ENCODE data around the gene OR1I1. TPM values are rescaled to one million over a fixed set of nuclear protein-coding genes. Genes with fewer than 3 reads are reported as not detected.

Gene OR1I1
- total and polyA plus RNA-seq, 4 donors = 0.13 TPM; not detected in 3

- intact Hi-C loops (cut with DNase I) = no loop called here
- Histone ChIP-seq H3K4me1 (ENCODE audit: control insufficient read depth in 1 of 2, insufficient read depth in 2 of 2, low read length in 2 of 2) (no peaks in the 10 kb centered on the region), H3K9me3 (ENCODE audit: control insufficient read depth, low read length) (no peaks in the 10 kb centered on the region), H3K4me3 (ENCODE audit: low read length in 2 of 2) (no peak overlapping the region), H3K36me3 (ENCODE audit: control insufficient read depth in 1 of 2, insufficient read depth in 2 of 2, low read length in 1 of 2) (peaks cover 2 to 5% of the 10 kb centered on the region in 2 donors), H3K27ac (ENCODE audit: low read depth in 1 of 2, low read length in 2 of 2) (no peak overlapping the region), H3K27me3 (ENCODE audit: control insufficient read depth in 1 of 2, insufficient read depth in 2 of 2, low read length in 1 of 2) (no peaks in the 10 kb centered on the region)
- ATAC-seq (ENCODE audit: low FRiP score) = no peak
- DNase-seq = peak in 1 of 2 donors; percentile 20
- WGBS, 2 donors = 95% methylated on average over 20 of the region's 20 CpGs
Observed at GRCh38 chr19:15118789-15119494, 36.9 kb downstream of the OR1I1 start.

GRCh38 chr19:15120135-15121026 lies 38.4 kb downstream of the OR1I1 start:
- Histone ChIP-seq H3K4me3 (ENCODE audit: low read length in 2 of 2) (no peak overlapping the region), H3K9me3 (ENCODE audit: control insufficient read depth, low read length) (no peaks in the 10 kb centered on the region), H3K4me1 (ENCODE audit: control insufficient read depth in 1 of 2, insufficient read depth in 2 of 2, low read length in 2 of 2) (no peaks in the 10 kb centered on the region), H3K36me3 (ENCODE audit: control insufficient read depth in 1 of 2, insufficient read depth in 2 of 2, low read length in 1 of 2) (peaks cover 2 to 5% of the 10 kb centered on the region in 2 donors), H3K27ac (ENCODE audit: low read depth in 1 of 2, low read length in 2 of 2) (no peak overlapping the region), H3K27me3 (ENCODE audit: control insufficient read depth in 1 of 2, insufficient read depth in 2 of 2, low read length in 1 of 2) (no peaks in the 10 kb centered on the region)
- ATAC-seq (ENCODE audit: low FRiP score) (no peak), DNase-seq (no peak)
- WGBS, 2 donors = 86 to 92% methylated on average over 14 of the region's 14 CpGs
- intact Hi-C loops (cut with DNase I) = no loop called here

GRCh38 chr19:15122331-15123030 lies 40.5 kb downstream of the OR1I1 start:
- Histone ChIP-seq H3K36me3 (ENCODE audit: control insufficient read depth in 1 of 2, insufficient read depth in 2 of 2, low read length in 1 of 2) (peaks cover 1 to 2% of the 10 kb centered on the region in 2 donors), H3K4me1 (ENCODE audit: control insufficient read depth in 1 of 2, insufficient read depth in 2 of 2, low read length in 2 of 2) (no peaks in the 10 kb centered on the region), H3K27ac (ENCODE audit: low read depth in 1 of 2, low read length in 2 of 2) (no peak overlapping the region), H3K4me3 (ENCODE audit: low read length in 2 of 2) (no peak overlapping the region), H3K9me3 (ENCODE audit: control insufficient read depth, low read length) (no peaks in the 10 kb centered on the region), H3K27me3 (ENCODE audit: control insufficient read depth in 1 of 2, insufficient read depth in 2 of 2, low read length in 1 of 2) (no peaks in the 10 kb centered on the region)
- intact Hi-C loops (cut with DNase I) = no loop called here
- ATAC-seq (ENCODE audit: low FRiP score) (no peak), DNase-seq (no peak)
- 96% methylated on average over 21 of the region's 21 CpGs for WGBS, 2 donors

GRCh38 chr19:15123031-15123890 lies 41.2 kb downstream of the OR1I1 start:
- no peak for ATAC-seq (ENCODE audit: low FRiP score)
- no peaks in the 10 kb centered on the region for H3K27me3 ChIP-seq (ENCODE audit: control insufficient read depth in 1 of 2, insufficient read depth in 2 of 2, low read length in 1 of 2)
- no peak overlapping the region for H3K27ac ChIP-seq (ENCODE audit: low read depth in 1 of 2, low read length in 2 of 2)
- no peak for DNase-seq
- no peaks in the 10 kb centered on the region for H3K9me3 ChIP-seq (ENCODE audit: control insufficient read depth, low read length)
- WGBS, 2 donors = 90 to 92% methylated on average over 22 of the region's 22 CpGs
- peaks cover 1 to 2% of the 10 kb centered on the region in 2 donors for H3K36me3 ChIP-seq (ENCODE audit: control insufficient read depth in 1 of 2, insufficient read depth in 2 of 2, low read length in 1 of 2)
- intact Hi-C loops (cut with DNase I) = no loop called here
- no peak overlapping the region for H3K4me3 ChIP-seq (ENCODE audit: low read length in 2 of 2)
- no peaks in the 10 kb centered on the region for H3K4me1 ChIP-seq (ENCODE audit: control insufficient read depth in 1 of 2, insufficient read depth in 2 of 2, low read length in 2 of 2)

- Histone ChIP-seq H3K9me3 (ENCODE audit: control insufficient read depth, low read length) (no peaks in the 10 kb centered on the region), H3K27ac (ENCODE audit: low read depth in 1 of 2, low read length in 2 of 2) (peak overlapping the region in 1 of 2 donors; percentile 6), H3K4me3 (ENCODE audit: low read length in 2 of 2) (no peak overlapping the region), H3K27me3 (ENCODE audit: control insufficient read depth in 1 of 2, insufficient read depth in 2 of 2, low read length in 1 of 2) (no peaks in the 10 kb centered on the region), H3K36me3 (ENCODE audit: control insufficient read depth in 1 of 2, insufficient read depth in 2 of 2, low read length in 1 of 2) (peaks cover 0 to 2% of the 10 kb centered on the region in 2 donors), H3K4me1 (ENCODE audit: control insufficient read depth in 1 of 2, insufficient read depth in 2 of 2, low read length in 2 of 2) (no peaks in the 10 kb centered on the region)
- intact Hi-C loops (cut with DNase I) = loop anchor here in 1 of 2 donors (2.0 kb wide), 1 partner anchor 15 kb away; no protein-coding TSS in a partner anchor
- DNase-seq (peak in 1 of 2 donors; percentile 82), ATAC-seq (ENCODE audit: low FRiP score) (peak; percentile 20)
- 3 to 5% methylated on average over 5 of the region's 5 CpGs for WGBS, 2 donors
Observed at GRCh38 chr19:15123900-15124299, 41.9 kb downstream of the OR1I1 start.

- no peaks in the 10 kb centered on the region for H3K27me3 ChIP-seq (ENCODE audit: control insufficient read depth in 1 of 2, insufficient read depth in 2 of 2, low read length in 1 of 2)
- H3K9me3 ChIP-seq (ENCODE audit: control insufficient read depth, low read length) = no peaks in the 10 kb centered on the region
- 3 to 4% methylated on average over 33 of the region's 33 CpGs for WGBS, 2 donors
- peaks cover 0 to 2% of the 10 kb centered on the region in 2 donors for H3K36me3 ChIP-seq (ENCODE audit: control insufficient read depth in 1 of 2, insufficient read depth in 2 of 2, low read length in 1 of 2)
- no peaks in the 10 kb centered on the region for H3K4me1 ChIP-seq (ENCODE audit: control insufficient read depth in 1 of 2, insufficient read depth in 2 of 2, low read length in 2 of 2)
- peak; percentile 13 for ATAC-seq (ENCODE audit: low FRiP score)
- peak overlapping the region; percentile 6 to 31 for H3K4me3 ChIP-seq (ENCODE audit: low read length in 2 of 2)
- peak overlapping the region in 1 of 2 donors; percentile 6 for H3K27ac ChIP-seq (ENCODE audit: low read depth in 1 of 2, low read length in 2 of 2)
- intact Hi-C loops (cut with DNase I) = loop anchor here (1.0 to 2.0 kb wide), 2 partner anchors 16 to 17 kb away; partner anchors contain the start of gene SYDE1 (in 1 of the 2)
- peak; percentile 90 to 91 for DNase-seq
Observed at GRCh38 chr19:15124572-15125231, 42.7 kb downstream of the OR1I1 start.

GRCh38 chr19:15125232-15126067 lies 43.4 kb downstream of the OR1I1 start:
- DNase-seq = peak; percentile 99
- Histone ChIP-seq H3K4me3 (ENCODE audit: low read length in 2 of 2) (peak overlapping the region; percentile 2 to 31), H3K27me3 (ENCODE audit: control insufficient read depth in 1 of 2, insufficient read depth in 2 of 2, low read length in 1 of 2) (no peaks in the 10 kb centered on the region), H3K4me1 (ENCODE audit: control insufficient read depth in 1 of 2, insufficient read depth in 2 of 2, low read length in 2 of 2) (no peaks in the 10 kb centered on the region), H3K9me3 (ENCODE audit: control insufficient read depth, low read length) (no peaks in the 10 kb centered on the region), H3K27ac (ENCODE audit: low read depth in 1 of 2, low read length in 2 of 2) (peak overlapping the region in 1 of 2 donors; percentile 6), H3K36me3 (ENCODE audit: control insufficient read depth in 1 of 2, insufficient read depth in 2 of 2, low read length in 1 of 2) (peaks cover 0 to under 1% of the 10 kb centered on the region in 2 donors)
- intact Hi-C loops (cut with DNase I) = loop anchor here (1.0 to 2.0 kb wide), 2 partner anchors 17 to 18 kb away; partner anchors contain the start of gene SYDE1 (in 1 of the 2)
- 0 to 1% methylated on average over 61 of the region's 61 CpGs for WGBS, 2 donors
- ATAC-seq (ENCODE audit: low FRiP score) = peak; percentile 97

Measured in aorta (tissue), 5 donors.